OCI-M2 (cell line): ENCODE data around the gene DNASE1L2.
"Not testable (repeated sequence)": the region's sequence is repeated elsewhere in the genome, so short reads cannot be mapped to it uniquely, and the experiment has no call there.

Experiments
- DNase-seq: peaks from one replicate; lab custom pipeline; 2025; ENCODE audit not compliant: unreplicated experiment; lab: John Stamatoyannopoulos, UW

DNASE1L2 gene

GRCh38 chr16:2267505-2267912 lies 31.3 kb downstream of the DNASE1L2 start:
- DNase-seq: not testable (repeated sequence)

GRCh38 chr16:2267913-2268666 lies 31.8 kb downstream of the DNASE1L2 start, which contains the start of gene RNPS1:
TSS of gene RNPS1 (minus strand) at chr16:2268126. CDS start at chr16:2264643, 3,483 bp downstream.
- peak; percentile 74 for DNase-seq

- DNase-seq: no peak
Observed at GRCh38 chr16:2270070-2270462, 33.8 kb downstream of the DNASE1L2 start.

GRCh38 chr16:2270588-2271470 lies 34.6 kb downstream of the DNASE1L2 start:
- no peak for DNase-seq

GRCh38 chr16:2271848-2272461 lies 35.7 kb downstream of the DNASE1L2 start:
- no peak for DNase-seq

- no peak for DNase-seq
Observed at GRCh38 chr16:2273484-2273883, 37.2 kb downstream of the DNASE1L2 start.

- DNase-seq: no peak
Observed at GRCh38 chr16:2273931-2274330, 37.7 kb downstream of the DNASE1L2 start.

GRCh38 chr16:2275476-2276367 lies 39.5 kb downstream of the DNASE1L2 start:
- DNase-seq: no peak

- no peak for DNase-seq
Observed at GRCh38 chr16:2276368-2277195, 40.3 kb downstream of the DNASE1L2 start.

- no peak for DNase-seq
Observed at GRCh38 chr16:2277466-2278271, 41.4 kb downstream of the DNASE1L2 start.

- DNase-seq: no peak
Observed at GRCh38 chr16:2278272-2278608, 42.0 kb downstream of the DNASE1L2 start.

- DNase-seq: no peak
Observed at GRCh38 chr16:2278956-2279800, 42.9 kb downstream of the DNASE1L2 start.

- no peak for DNase-seq
Observed at GRCh38 chr16:2280461-2280860, 44.2 kb downstream of the DNASE1L2 start.

GRCh38 chr16:2280981-2281542 lies 44.8 kb downstream of the DNASE1L2 start:
- no peak for DNase-seq

- DNase-seq: no peak
Observed at GRCh38 chr16:2282262-2282661, 46.0 kb downstream of the DNASE1L2 start.

- no peak for DNase-seq
Observed at GRCh38 chr16:2282866-2283555, 46.8 kb downstream of the DNASE1L2 start.
